Endothelial cell of hepatic sinusoid (primary cell): ENCODE measurements around the gene LBHD1.
"Not testable (repeated sequence)": the region's sequence is repeated elsewhere in the genome, so short reads cannot be mapped to it uniquely, and the experiment has no call there.

Experiments used
- in situ Hi-C: cut with HindIII; loops from 2 replicates; pipeline ENCODE4 v1.10.0; 2017; ENCODE audit warnings: low sequenced_read_pairs

Gene LBHD1

GRCh38 chr11:62665599-62666258, 6.3 kb downstream of the LBHD1 start:
- in situ Hi-C loops = no loop called here

- in situ Hi-C loops = no loop called here
Measured at GRCh38 chr11:62665075-62665598, 6.9 kb downstream of the LBHD1 start, which contains the start of the genes C11orf98 and CSKMT. Gene C11orf98 (minus strand): TSS chr11:62665210. CDS start chr11:62665169, 41 bp downstream. Gene CSKMT (plus strand): TSS chr11:62665312. CDS start chr11:62665880, 568 bp downstream.

DNA sequence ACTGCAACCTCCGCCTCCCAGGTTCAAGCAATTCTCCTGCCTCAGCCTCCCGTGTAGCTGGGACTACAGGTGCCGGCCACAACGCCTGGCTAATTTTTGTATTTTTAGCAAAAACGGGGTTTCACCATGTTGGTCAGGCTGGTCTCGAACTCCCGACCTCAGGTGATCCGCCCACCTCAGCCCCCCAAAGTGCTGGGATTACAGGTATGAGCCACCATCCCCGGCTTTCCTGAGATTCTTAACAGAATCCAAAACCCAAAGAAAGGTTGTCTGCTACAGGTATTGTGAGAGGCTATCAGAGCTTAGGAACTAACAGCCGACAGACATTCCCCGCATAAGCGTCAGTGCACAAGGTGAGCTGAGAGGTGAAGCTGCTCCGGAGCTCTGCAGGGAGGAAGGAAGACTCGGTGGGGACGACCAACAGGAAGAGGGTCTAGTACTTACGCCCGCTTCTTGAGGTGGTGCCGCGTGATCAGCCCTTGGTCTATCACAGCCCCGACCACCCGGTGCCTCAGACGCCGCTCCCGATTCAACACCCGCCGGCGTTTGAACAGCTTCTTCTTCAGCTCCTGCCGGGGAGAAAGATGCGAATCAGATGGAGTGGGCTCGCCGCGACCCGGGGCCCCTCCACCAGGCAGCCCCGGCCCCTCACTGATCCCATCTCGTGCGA, 7.5 kb downstream of the LBHD1 start:
- in situ Hi-C loops = no loop called here

GRCh38 chr11:62656796-62657429, 15.2 kb downstream of the LBHD1 start:
- in situ Hi-C loops = no loop called here

GRCh38 chr11:62654297-62654696, 17.8 kb downstream of the LBHD1 start:
- in situ Hi-C loops = no loop called here

GRCh38 chr11:62652161-62653006, 19.7 kb downstream of the LBHD1 start:
- in situ Hi-C loops = no loop called here

DNA sequence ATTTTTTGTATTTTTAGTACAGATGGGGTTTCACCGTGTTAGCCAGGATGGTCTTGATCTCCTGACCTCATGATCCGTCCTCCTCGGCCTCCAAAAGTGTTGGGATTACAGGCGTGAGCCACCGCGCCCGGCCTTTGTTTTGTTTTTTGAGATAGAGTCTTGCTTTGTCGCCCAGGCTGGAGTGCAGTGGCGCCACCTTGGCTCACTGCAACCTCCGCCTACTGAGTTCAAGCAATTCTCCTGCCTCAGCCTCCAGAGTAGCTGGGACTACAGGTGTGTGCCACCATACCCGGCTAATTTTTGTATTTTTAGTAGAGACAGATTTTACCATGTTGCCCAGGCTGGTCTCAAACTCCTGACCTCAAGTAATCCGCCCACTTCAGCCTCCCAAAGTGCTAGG, 21.8 kb downstream of the LBHD1 start:
- in situ Hi-C loops = not testable (repeated sequence)

- in situ Hi-C loops = no loop called here
Measured at GRCh38 chr11:62649486-62649885, 22.6 kb downstream of the LBHD1 start.

GRCh38 chr11:62648967-62649364, 23.1 kb downstream of the LBHD1 start:
- in situ Hi-C loops = no loop called here

- in situ Hi-C loops = no loop called here
Measured at GRCh38 chr11:62648185-62648966, 23.7 kb downstream of the LBHD1 start.

DNA sequence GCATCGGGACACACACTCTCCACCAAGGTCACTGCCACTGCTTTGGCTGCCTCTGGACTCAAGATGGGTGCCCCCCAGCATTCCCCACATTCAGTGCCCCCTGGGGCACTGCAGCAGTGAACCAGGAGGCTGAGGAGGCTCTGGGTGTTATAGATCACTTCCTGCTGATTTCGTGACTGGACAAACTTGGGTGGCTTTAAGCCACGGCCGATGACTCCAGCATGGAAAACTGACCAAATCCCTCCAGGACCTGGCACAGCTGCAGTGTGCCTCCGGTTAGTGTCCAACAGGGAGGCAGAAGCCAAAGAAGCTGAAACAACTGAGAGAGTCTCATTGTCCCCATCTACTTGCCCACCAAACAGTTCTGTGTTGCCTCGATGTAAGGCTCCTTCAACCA, 24.5 kb downstream of the LBHD1 start:
- in situ Hi-C loops = no loop called here

DNA sequence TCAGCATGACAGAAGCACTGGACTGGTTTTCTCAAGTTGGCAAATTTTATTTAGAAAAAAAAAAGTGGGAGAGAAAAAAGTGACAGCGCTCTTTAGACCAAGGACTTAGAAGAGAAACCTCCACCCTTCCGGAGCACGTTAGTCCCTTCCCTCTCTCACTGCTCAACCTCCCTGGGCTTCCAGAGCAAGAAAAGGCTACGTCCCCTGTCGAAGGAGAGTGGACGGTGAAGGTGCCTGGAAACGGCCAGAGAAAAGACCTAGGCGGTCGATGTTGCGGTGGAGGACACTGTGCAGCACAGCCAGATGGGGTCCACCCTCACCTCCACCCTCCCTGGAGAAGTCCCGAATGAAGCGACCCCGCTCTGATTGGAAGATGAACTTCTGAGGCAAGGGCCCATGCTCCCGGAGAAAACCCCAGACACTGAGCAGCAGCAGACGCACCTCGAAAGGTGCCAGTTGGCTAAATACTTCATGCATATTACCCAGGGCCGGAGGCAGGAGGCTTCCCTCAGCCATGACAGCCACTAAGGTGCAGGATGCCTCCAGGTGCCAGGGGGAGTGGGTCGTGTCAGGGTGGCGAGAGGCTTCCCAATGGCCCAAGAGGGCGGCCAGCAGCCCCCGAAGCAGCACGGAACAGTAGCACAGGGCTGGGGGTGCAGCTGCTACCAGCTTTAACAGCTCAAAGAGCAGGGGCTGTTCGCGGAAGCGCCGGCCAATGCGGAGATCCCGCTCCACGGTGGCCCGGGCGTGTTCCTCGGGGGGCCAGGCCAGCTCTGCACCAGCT, 25.1 kb downstream of the LBHD1 start:
- in situ Hi-C loops = no loop called here

DNA sequence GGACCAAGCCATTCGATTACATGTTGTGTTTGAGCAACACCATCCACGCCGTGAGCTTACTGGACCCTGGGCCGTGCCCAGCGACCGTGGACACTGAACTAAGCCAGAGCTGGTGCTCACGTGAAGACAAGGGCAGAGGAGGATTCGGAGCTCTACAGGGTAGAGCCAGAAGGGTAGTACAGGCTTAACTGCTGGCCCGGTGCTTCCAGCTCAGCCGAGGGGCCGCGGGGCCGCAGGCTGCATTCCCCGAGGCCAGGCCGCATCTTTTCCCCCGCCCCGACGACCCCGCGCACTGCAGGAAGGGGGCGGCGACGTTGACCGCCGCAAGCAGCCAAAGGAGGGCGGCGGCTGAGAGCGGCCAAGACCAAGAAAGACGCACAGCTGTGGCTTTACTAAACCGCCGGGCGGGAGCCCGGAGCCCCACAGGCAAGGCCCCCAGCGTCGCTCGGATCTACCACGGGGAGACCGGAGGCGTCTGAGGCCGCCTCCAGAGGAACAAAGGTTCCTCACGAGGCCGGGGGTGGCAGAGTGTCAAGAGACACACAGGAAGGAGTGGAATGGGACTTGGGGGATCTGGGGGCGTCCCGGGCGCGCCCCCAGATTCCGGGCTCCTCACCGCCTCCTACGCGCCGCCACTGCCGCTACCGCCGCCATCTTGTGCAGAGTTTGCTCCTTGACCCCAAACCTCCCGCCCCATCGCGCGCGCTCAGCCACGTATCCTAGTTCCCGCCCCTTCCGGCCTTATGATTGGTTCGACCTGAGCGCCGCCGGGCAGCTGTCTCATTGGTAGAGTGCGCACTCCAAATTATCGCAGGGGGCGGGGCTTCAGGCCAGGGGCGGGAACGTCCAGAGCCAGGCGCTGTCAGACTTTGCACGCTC, 25.9 kb downstream of the LBHD1 start, which contains the start of gene GANAB:
TSS of gene GANAB (minus strand) at position 668 of the 879 bp plus-strand sequence. CDS start at position 654, 14 bp downstream.
- in situ Hi-C loops = no loop called here

DNA sequence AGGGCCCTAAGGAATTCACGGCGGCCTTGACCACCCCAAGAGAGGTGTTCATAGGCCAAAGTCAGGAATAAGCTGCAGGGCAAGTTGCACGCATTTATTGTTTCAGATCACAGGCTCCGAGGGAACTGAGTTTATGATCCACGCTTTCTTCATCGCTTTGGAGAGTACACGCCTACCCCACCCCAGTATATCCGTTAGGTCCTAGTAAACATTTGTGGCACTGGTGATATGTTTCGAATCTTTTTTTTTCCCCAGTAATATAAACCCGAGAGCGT, 26.5 kb downstream of the LBHD1 start:
- in situ Hi-C loops = no loop called here

DNA sequence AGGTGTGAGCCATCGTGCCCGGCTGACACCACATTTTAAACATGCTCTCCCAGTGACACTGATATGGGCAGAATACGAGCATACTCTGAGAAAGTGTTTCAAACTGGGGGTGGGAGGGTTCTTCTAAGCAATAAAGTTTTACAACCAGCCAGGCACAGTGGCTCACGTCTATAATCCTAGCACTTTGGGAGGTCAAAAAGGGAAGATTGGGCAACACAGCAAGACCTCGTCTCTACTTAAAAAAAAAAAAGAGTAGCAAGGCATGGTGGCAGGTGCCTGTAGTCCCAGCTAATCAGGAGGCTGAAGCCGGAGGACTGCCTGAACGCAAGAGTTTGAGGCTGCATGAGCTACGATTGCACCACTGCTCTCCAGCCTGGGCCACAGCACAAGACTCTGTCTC, 27.8 kb downstream of the LBHD1 start:
- in situ Hi-C loops = no loop called here

- in situ Hi-C loops = loop anchor here (10.0 kb wide), 3 partner anchors 48 to 208 kb away; no protein-coding TSS in a partner anchor
Measured at GRCh38 chr11:62632492-62632891, 39.6 kb downstream of the LBHD1 start.

DNA sequence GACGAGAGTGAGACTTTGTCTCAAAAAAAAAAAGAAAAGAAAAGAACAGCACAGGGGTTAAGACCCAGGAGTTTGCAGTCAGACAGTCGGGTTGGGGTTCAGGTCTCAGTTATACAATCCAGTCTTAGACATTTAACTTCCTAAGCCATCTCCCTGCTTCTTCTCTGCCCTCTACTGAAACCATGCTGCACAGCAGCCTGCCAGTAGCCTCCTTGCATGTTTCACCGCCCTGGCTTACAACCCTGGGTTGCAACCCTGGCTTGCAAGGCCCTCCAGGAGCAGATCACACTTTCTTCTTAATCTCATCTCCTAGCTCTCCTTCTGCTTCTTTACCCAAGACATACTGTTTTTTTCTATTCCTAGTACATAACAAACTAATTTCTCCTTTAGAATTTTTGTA, 44.4 kb downstream of the LBHD1 start:
- in situ Hi-C loops = no loop called here

DNA sequence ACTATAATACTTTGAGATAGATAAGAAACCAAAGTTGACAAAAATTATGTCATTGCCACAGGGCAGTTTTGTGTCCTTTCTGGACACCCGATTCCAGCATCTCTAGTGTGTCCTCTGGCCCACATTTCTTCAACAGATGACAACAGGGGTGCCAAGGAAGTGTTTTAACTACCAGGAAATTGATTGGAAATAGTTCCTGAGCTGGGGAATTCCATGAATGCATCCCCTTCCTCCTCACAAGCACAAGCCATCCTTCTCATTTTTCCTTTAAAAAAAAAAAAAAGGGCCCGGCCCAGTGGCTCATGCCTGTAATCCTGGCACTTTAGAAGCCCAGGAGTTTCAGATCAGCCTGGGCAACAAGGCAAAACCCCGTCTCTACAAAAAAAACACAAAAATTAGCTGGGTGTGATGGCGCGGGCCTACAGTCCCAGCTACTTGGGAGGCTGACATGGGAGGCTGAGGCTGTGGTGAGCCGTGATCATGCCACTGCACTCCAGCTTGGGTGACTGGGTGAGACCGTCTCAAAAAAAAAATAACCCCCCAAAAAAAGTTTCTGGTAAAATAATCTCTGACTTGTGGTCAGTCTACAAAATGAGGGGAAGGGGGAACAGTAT, 49.5 kb downstream of the LBHD1 start:
- in situ Hi-C loops = no loop called here
